HG02970 (cell line): ENCODE results near the gene ACSM2A.
"Not testable (repeated sequence)": the region's sequence is repeated elsewhere in the genome, so short reads cannot be mapped to it uniquely, and the experiment has no call there.

ENCODE experiments used
- ATAC-seq: cut with Tn5 transposase; IDR thresholded peaks from one replicate; pipeline ENCODE4 v1.9.1; 2021; ENCODE audit warnings: mild to moderate bottlenecking, moderate library complexity, moderate number of reproducible peaks; ENCODE audit not compliant: unreplicated experiment, low FRiP score

The ACSM2A gene

GRCh38 chr16:20446652-20447393 is 4.5 kb upstream of the ACSM2A start:
- ATAC-seq, result not testable (repeated sequence)

- not testable (repeated sequence) for ATAC-seq
Observed at GRCh38 chr16:20453633-20454032, 2.3 kb downstream of the ACSM2A start.

- not testable (repeated sequence) for ATAC-seq
Observed at GRCh38 chr16:20459227-20459626, 7.9 kb downstream of the ACSM2A start.

GRCh38 chr16:20460313-20460712 is 9.0 kb downstream of the ACSM2A start:
- not testable (repeated sequence) for ATAC-seq

GRCh38 chr16:20468954-20469353 is 17.6 kb downstream of the ACSM2A start:
- ATAC-seq, result not testable (repeated sequence)

GRCh38 chr16:20469930-20470329 is 18.6 kb downstream of the ACSM2A start:
- not testable (repeated sequence) for ATAC-seq

- ATAC-seq, result not testable (repeated sequence)
Observed at GRCh38 chr16:20470732-20471131, 19.4 kb downstream of the ACSM2A start.

GRCh38 chr16:20477188-20477744 is 25.9 kb downstream of the ACSM2A start:
- not testable (repeated sequence) for ATAC-seq

GRCh38 chr16:20483989-20484388 is 32.7 kb downstream of the ACSM2A start:
- not testable (repeated sequence) for ATAC-seq

GRCh38 chr16:20484726-20485125 is 33.4 kb downstream of the ACSM2A start:
- ATAC-seq, result no peak

GRCh38 chr16:20485408-20485807 is 34.1 kb downstream of the ACSM2A start:
- no peak for ATAC-seq

- ATAC-seq, result not testable (repeated sequence)
Observed at GRCh38 chr16:20490994-20491393, 39.7 kb downstream of the ACSM2A start.

GRCh38 chr16:20491448-20491847 is 40.1 kb downstream of the ACSM2A start:
- ATAC-seq, result not testable (repeated sequence)

- no peak for ATAC-seq
Observed at GRCh38 chr16:20504418-20504817, 53.1 kb downstream of the ACSM2A start.

GRCh38 chr16:20507280-20507679 is 56.0 kb downstream of the ACSM2A start:
- no peak for ATAC-seq

- no peak for ATAC-seq
Observed at GRCh38 chr16:20510323-20510722, 59.0 kb downstream of the ACSM2A start.

- no peak for ATAC-seq
Observed at GRCh38 chr16:20515688-20516090, 64.4 kb downstream of the ACSM2A start.

GRCh38 chr16:20517149-20517548 is 65.8 kb downstream of the ACSM2A start:
- no peak for ATAC-seq

GRCh38 chr16:20519231-20519630 is 67.9 kb downstream of the ACSM2A start:
- no peak for ATAC-seq

- no peak for ATAC-seq
Observed at GRCh38 chr16:20520103-20520502, 68.8 kb downstream of the ACSM2A start.

GRCh38 chr16:20531795-20532194 is 80.5 kb downstream of the ACSM2A start:
- ATAC-seq, result not testable (repeated sequence)

- ATAC-seq, result not testable (repeated sequence)
Observed at GRCh38 chr16:20532284-20532792, 81.0 kb downstream of the ACSM2A start.
